Liver (tissue), 3 donors: ENCODE data around the gene PDZRN4.

Experiments
- ATF3 ChIP-seq: IDR thresholded peaks from 2 replicates; pipeline ENCODE4 v1.6.1; 2016; ENCODE audit warnings: antibody characterized with exemption
- CTCF ChIP-seq: fragments of 150-350 bp; IDR thresholded peaks from 2 replicates; pipeline ENCODE4 v1.5.1; 2017; ENCODE audit warnings: improper control_type of control experiment, low read depth, low read length; ENCODE audit not compliant: missing input control
- GABPA ChIP-seq, 2 donors: IDR thresholded peaks in 1 of 2; conservative IDR thresholded peaks in 1 of 2; 2 replicates each; pipeline ENCODE4 v1.6.1; 2016; ENCODE audit warnings: antibody characterized with exemption in 2 of 2, mild to moderate bottlenecking in 1 of 2, moderate library complexity in 1 of 2
- MAX ChIP-seq: IDR thresholded peaks from 2 replicates; pipeline ENCODE4 v1.6.1; 2016; ENCODE audit warnings: antibody characterized with exemption
- NR2F2 ChIP-seq: IDR thresholded peaks from 2 replicates; pipeline ENCODE4 v1.6.1; 2016; ENCODE audit warnings: antibody characterized with exemption
- RAD21 ChIP-seq, 2 donors: IDR thresholded peaks; 2 replicates each; pipeline ENCODE4 v1.6.1; 2016; ENCODE audit warnings: antibody characterized with exemption in 2 of 2, mild to moderate bottlenecking in 2 of 2
- RXRA ChIP-seq, 2 donors: IDR thresholded peaks; 2 replicates each; pipeline ENCODE4 v1.6.1; 2017 to 2018; ENCODE audit warnings: antibody characterized with exemption in 2 of 2, mild to moderate bottlenecking in 1 of 2
- YY1 ChIP-seq: IDR thresholded peaks from 2 replicates; pipeline ENCODE4 v1.6.1; 2016; ENCODE audit warnings: antibody characterized with exemption, mild to moderate bottlenecking
- donor health status: healthy.
- donor health status: healthy.

GRCh38 chr12:41336041-41336549 is 148.0 kb downstream of the PDZRN4 start:
- TF ChIP-seq RAD21 (IDR thresholded peaks at IDR 0.05) = no peak
- no peak for TF ChIP-seq CTCF
- no peak for TF ChIP-seq GABPA (IDR thresholded peaks at IDR 0.05 in 1 of 2, conservative IDR thresholded peaks at IDR 0.05 in 1 of 2)
- no peak for TF ChIP-seq NR2F2
- no peak for TF ChIP-seq RXRA (IDR thresholded peaks at IDR 0.05)
- TF ChIP-seq ATF3 = no peak
- no peak for TF ChIP-seq MAX
- no peak for TF ChIP-seq YY1
